Fibroblast of mammary gland (primary cell): Measurements from ENCODE around the gene LDLRAD3.

ENCODE experiments used
- DNase-seq: peaks from one replicate; pipeline ENCODE4 v3.0.0-alpha.2; 2010; ENCODE audit warnings: low read depth
- H3K4me3 ChIP-seq: 2 replicates; pipeline ENCODE4 v1.5.1; 2011; ENCODE audit warnings: low read depth, mild to moderate bottlenecking, low read length, moderate library complexity; ENCODE audit not compliant: control insufficient read depth
- TF ChIP-seq, protein P1 (sequence below): conservative IDR thresholded peaks from 2 replicates; pipeline ENCODE4 v1.5.1; 2011; ENCODE audit warnings: low read depth, low read length, inconsistent platforms; ENCODE audit not compliant: control insufficient read depth, insufficient read depth

Gene LDLRAD3

DNA sequence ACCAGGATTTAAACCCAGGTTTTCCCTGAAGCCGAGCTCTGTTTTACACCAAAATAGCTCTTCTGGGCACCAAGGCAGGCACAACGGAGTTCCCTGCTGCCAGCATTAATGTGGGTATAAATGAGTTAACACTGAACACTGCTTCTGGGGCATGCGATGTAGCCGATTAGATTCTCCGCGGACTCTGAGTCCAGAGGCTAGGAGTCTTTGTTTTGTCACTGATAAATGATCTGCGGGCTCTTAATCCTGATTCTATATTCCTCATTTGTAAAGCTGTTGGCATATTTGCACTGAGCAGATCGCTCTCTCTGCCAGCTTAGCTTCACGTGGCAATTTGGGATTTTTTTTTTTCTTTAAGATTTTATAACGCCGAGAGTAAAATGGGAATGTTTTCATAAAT lies 16.8 kb upstream of the LDLRAD3 start:
- H3K4me3 ChIP-seq: no peak overlapping the region
- TF ChIP-seq, protein P1, sequence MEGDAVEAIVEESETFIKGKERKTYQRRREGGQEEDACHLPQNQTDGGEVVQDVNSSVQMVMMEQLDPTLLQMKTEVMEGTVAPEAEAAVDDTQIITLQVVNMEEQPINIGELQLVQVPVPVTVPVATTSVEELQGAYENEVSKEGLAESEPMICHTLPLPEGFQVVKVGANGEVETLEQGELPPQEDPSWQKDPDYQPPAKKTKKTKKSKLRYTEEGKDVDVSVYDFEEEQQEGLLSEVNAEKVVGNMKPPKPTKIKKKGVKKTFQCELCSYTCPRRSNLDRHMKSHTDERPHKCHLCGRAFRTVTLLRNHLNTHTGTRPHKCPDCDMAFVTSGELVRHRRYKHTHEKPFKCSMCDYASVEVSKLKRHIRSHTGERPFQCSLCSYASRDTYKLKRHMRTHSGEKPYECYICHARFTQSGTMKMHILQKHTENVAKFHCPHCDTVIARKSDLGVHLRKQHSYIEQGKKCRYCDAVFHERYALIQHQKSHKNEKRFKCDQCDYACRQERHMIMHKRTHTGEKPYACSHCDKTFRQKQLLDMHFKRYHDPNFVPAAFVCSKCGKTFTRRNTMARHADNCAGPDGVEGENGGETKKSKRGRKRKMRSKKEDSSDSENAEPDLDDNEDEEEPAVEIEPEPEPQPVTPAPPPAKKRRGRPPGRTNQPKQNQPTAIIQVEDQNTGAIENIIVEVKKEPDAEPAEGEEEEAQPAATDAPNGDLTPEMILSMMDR: no peak

DNA sequence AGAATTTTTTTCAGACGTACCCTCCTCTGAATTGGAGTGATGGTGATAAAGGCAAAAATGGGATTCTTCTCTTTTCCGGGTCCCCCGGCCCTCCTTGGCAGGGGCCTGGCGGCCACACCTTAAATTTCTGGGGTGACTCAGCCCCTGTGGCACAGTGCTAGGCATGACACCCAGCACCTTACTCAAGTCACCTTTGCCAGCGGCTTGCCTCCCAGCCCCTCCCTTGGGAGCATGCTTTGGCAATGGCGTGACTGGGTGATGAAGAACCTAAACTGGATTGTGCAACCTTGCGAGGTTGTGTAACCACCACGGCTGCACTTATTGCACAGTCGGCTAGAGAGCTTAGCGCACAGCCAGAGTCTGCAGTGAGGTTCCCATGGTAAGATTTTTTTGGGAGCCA lies 16.2 kb upstream of the LDLRAD3 start:
- TF ChIP-seq, protein P1: no peak
- H3K4me3 ChIP-seq: no peak overlapping the region
- DNase-seq: peak; percentile 93

More for the DNA sequence above, 16.8 kb upstream of the LDLRAD3 start:
- DNase-seq: no peak

DNA sequence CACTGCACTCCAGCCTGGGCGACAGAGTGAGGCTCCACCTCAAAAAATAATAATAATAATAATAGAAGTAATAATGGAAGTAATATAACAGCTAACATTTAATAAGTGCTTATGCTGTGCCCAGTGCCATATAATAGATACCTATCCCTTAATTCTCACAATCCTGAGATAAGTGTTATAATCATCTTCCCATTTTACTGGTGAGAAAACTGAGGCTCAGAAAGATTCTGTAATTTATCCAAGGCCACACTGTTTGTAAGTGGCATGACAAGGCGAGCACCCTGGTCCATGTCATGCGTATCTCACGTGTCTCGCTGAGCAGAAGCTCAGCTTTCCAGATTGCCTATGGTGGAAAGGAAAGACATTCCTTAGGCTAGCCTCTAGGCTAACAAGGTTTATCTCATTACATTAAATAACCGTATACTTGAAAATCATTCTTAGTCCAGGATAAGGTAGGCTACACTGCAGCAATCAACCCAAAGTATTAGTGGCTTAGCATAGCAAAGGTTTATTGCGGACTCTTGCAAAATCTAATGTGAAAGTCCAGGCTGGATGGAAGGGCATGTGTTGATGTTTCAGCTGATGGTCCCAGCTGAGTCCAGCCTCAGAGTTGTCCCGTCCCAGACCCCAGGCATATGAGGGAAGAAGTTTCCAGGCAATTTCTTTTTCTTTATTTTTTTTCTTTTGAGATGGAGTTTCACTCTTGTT lies 15.0 kb upstream of the LDLRAD3 start:
- no peak overlapping the region for H3K4me3 ChIP-seq
- DNase-seq: no peak
- TF ChIP-seq, protein P1: no peak

DNA sequence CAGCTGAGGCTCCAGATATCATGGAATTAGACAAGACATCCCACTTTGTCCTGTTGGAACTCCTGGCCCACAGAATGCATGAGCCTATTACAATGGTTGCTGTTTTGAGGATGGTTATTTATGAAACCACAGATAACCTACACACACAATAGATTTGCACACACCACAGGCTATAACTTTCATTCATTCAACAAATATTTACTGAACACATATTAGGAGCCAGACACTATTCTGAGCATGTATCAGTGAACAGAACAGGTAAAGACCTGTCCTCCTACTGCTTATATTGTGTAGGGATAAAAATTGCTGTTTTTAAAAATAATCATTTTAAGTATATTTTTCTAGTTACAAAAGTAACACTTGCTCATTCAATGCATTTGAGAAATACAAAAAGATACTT lies 13.4 kb upstream of the LDLRAD3 start:
- no peak overlapping the region for H3K4me3 ChIP-seq
- TF ChIP-seq, protein P1: no peak
- DNase-seq: no peak

DNA sequence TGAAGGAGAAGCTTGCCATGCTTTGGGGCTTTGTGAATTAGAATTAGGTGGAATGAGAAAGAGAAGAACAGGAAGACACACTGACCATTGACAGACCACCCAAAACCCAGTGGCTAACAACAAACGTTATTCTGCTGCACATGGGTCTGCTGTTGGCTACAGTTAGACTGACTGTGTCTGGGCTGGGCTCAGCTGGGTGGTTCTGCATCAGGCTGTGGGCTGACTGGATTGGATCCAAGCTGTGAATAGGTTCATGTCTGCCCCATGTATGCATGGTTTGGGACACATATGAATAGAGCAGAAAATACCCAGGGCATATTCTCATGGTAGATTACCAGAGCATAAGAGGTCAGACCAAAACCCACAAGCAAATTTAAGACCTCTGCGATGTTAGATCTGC lies 11.7 kb upstream of the LDLRAD3 start:
- TF ChIP-seq, protein P1: no peak
- no peak overlapping the region for H3K4me3 ChIP-seq
- DNase-seq: no peak

DNA sequence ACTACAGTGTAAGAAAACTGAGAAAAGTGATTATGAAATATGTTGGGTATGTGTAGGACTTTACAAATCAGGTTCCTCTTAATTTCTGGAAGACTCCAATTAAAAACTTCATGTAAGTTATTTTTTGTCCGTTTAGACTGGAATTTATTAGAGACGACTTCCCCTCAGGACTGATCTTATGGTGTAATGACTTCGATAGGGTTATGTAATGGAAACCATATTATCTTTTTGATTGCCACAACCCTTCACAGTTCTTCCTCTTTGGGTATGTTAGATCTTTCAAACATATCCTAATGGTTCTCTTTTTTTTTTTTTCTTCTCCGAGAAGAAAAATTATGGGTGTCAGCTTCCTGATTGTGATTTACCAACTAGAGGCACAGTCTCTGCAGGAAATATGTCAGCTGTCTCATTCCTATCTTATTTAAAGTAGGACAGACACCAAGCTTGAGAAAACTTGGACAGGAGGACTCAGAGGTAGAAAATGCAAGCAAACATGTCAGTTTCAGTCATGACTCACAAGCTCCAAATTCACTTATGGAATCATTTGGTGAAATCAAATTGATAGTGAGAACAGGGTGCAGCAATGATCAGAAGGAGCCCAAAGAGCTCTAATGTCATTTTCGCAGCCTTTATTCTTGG lies 11.1 kb upstream of the LDLRAD3 start:
- TF ChIP-seq, protein P1: no peak
- peak; percentile 65 for DNase-seq
- H3K4me3 ChIP-seq: no peak overlapping the region
